GM18517 (cell line): ENCODE results near the gene TSPAN33.

Experiments used
- ATAC-seq: cut with Tn5 transposase; IDR thresholded peaks from one replicate; pipeline ENCODE4 v1.9.1; 2021; ENCODE audit warnings: mild to moderate bottlenecking, moderate library complexity; ENCODE audit not compliant: unreplicated experiment

TSPAN33 gene

GRCh38 chr7:129134356-129134987 is 10.0 kb upstream of the TSPAN33 start:
- no peak for ATAC-seq

- no peak for ATAC-seq
Observed at GRCh38 chr7:129136887-129137642, 7.4 kb upstream of the TSPAN33 start.

- no peak for ATAC-seq
Observed at GRCh38 chr7:129143724-129144094, 798 bp upstream of the TSPAN33 start.

GRCh38 chr7:129144834-129145668 is 544 bp downstream of the TSPAN33 start:
- ATAC-seq = no peak

- peak; percentile 60 for ATAC-seq
Observed at GRCh38 chr7:129146237-129146979, 1.9 kb downstream of the TSPAN33 start.

GRCh38 chr7:129147731-129148130 is 3.2 kb downstream of the TSPAN33 start:
- ATAC-seq = no peak

- no peak for ATAC-seq
Observed at GRCh38 chr7:129149511-129149910, 5.0 kb downstream of the TSPAN33 start.

GRCh38 chr7:129150199-129150996 is 5.9 kb downstream of the TSPAN33 start:
- no peak for ATAC-seq

- ATAC-seq = no peak
Observed at GRCh38 chr7:129157651-129158050, 13.1 kb downstream of the TSPAN33 start.

GRCh38 chr7:129159539-129159938 is 15.0 kb downstream of the TSPAN33 start:
- no peak for ATAC-seq

- ATAC-seq = no peak
Observed at GRCh38 chr7:129160161-129160905, 15.8 kb downstream of the TSPAN33 start.

- no peak for ATAC-seq
Observed at GRCh38 chr7:129161524-129162225, 17.2 kb downstream of the TSPAN33 start.

- ATAC-seq = no peak
Observed at GRCh38 chr7:129162732-129163131, 18.2 kb downstream of the TSPAN33 start.

GRCh38 chr7:129163875-129164544 is 19.5 kb downstream of the TSPAN33 start:
- ATAC-seq = no peak

GRCh38 chr7:129166745-129167144 is 22.2 kb downstream of the TSPAN33 start:
- peak; percentile 39 for ATAC-seq

GRCh38 chr7:129167817-129168216 is 23.3 kb downstream of the TSPAN33 start:
- no peak for ATAC-seq

GRCh38 chr7:129168231-129169021 is 23.9 kb downstream of the TSPAN33 start:
- ATAC-seq = no peak
